Neural cell (in vitro differentiated cells): ENCODE results near the gene PRRG4.

ENCODE experiments used
- EP300 ChIP-seq: fragments of 450-650 bp; conservative IDR thresholded peaks from 2 replicates; pipeline ENCODE4 v1.6.1; 2014; ENCODE audit warnings: antibody characterized with exemption, mild to moderate bottlenecking, moderate library complexity; ENCODE audit not compliant: poor library complexity, severe bottlenecking
- EZH2 ChIP-seq: fragments of 200-600, 300-800 bp; shearing (Covaris generic), sonication (generic); IDR thresholded peaks from 2 replicates; pipeline ENCODE4 v1.6.1; 2014; ENCODE audit warnings: antibody characterized with exemption, low read length, borderline replicate concordance, mild to moderate bottlenecking; ENCODE audit not compliant: insufficient read depth, poor library complexity, severe bottlenecking
- POLR2AphosphoS5 ChIP-seq: IDR thresholded peaks from 2 replicates; pipeline ENCODE4 v1.6.1; 2012
- TAF1 ChIP-seq: IDR thresholded peaks from 2 replicates; pipeline ENCODE4 v1.6.1; 2012; ENCODE audit warnings: low read depth
- TF ChIP-seq, protein P1 (sequence below): fragments of 450-650 bp; IDR thresholded peaks from 2 replicates; pipeline ENCODE4 v1.5.1; 2014; ENCODE audit warnings: antibody characterized with exemption, mild to moderate bottlenecking, moderate library complexity; ENCODE audit not compliant: poor library complexity, severe bottlenecking

DNA sequence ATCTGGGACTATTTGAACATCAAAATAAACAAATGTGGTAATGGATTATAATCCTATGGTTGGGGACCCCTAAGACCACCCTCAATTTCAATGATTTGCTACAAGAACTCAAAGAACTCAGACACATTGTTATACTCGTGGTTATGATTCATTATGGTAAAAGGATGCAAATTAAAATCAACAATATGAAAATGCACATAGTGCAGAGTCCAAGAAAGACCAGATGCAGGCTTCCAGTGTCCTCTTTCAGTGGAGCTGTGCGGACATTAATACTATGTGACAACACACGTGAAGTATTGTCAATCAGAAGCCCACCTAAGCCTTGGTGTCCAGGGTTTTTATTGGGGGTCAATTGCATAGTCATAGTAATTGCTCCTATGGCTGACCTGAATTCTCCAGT lies 53.7 kb downstream of the PRRG4 start:
- TF ChIP-seq TAF1, result no peak
- TF ChIP-seq, protein P1, sequence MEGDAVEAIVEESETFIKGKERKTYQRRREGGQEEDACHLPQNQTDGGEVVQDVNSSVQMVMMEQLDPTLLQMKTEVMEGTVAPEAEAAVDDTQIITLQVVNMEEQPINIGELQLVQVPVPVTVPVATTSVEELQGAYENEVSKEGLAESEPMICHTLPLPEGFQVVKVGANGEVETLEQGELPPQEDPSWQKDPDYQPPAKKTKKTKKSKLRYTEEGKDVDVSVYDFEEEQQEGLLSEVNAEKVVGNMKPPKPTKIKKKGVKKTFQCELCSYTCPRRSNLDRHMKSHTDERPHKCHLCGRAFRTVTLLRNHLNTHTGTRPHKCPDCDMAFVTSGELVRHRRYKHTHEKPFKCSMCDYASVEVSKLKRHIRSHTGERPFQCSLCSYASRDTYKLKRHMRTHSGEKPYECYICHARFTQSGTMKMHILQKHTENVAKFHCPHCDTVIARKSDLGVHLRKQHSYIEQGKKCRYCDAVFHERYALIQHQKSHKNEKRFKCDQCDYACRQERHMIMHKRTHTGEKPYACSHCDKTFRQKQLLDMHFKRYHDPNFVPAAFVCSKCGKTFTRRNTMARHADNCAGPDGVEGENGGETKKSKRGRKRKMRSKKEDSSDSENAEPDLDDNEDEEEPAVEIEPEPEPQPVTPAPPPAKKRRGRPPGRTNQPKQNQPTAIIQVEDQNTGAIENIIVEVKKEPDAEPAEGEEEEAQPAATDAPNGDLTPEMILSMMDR, result no peak
- TF ChIP-seq EZH2, result no peak
- no peak for TF ChIP-seq EP300
- no peak for TF ChIP-seq POLR2AphosphoS5
